GM19468 (cell line): ENCODE results near the gene TRIP4.
"Not testable (repeated sequence)": the region's sequence is repeated elsewhere in the genome, so short reads cannot be mapped to it uniquely, and the experiment has no call there.

Experiments
- ATAC-seq: cut with Tn5 transposase; IDR thresholded peaks from one replicate; pipeline ENCODE4 v1.9.1; 2021; ENCODE audit warnings: mild to moderate bottlenecking, moderate library complexity, moderate number of reproducible peaks; ENCODE audit not compliant: unreplicated experiment; ENCODE audit errors: extremely low read depth

The TRIP4 gene

DNA sequence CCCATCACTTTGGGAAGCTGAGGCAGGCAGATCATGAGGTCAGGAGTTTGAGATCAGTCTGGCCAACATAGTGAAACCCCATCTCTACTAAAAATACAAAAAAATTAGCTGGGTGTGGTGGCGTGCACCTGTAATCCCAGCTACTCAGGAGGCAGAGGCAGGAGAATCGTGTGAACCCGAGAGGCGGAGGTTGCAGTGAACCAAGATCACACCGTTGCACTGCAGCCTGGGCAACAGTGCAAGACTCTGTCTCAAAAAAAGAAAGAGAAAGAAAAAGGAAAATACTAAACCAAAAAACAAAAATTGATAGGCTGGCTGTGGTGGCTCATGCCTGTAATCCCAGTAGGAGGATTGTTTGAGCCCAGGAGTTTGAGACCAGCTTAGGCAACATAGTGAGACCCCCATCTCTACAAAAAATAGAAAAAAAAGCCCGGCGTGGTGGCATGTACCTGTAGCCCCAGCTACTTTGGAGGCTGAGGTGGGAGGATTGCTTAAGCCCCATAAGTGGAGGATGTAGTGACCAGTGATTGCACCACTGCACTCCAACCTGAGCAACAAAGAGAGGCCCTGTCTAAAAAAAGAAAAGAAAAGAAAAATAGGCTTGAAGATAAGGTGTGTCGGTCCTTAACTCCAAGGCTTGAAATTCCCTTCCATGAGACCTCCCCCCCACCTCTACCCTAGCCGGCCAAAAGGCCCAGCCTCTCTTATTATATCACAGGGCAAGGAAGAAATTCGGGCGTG is 7.3 kb upstream of the TRIP4 start:
- ATAC-seq: not testable (repeated sequence)

DNA sequence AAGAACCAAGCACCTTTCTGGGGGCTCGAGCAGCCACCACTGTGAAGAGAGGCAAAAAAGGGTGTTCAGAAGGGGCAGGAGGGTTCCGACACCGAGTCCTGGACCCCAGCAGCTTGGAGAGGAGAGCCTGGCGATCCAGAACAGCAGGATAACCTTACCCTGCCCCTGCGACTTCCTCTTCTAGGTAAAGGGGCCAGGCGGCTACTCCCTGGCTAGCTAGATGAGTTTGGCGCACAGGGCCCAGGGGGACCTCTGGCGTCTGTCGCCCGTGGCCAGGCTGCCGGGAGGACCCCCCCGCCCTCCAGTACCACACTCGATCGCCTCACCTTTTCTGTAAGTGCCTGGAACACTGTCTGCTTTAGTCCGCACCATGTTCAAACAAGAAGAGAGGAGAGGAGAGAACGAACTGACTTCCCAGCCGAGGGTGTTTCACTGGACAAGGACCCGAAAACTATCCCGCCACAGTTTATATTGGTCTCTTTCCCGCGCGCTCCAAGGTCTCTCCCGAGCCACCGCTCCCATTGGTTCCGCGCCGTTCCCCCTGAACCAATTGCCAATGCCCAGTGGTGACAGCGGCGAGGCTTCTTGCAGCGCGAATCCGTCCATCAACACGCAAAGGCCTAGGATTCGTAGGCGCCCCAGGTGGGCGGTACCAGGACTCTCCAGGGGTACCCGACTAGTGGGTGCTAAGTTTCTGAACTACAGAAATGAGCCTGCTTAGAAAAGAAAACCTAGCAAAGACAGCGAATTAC is 6.5 kb upstream of the TRIP4 start, which contains the start of gene PCLAF:
Gene PCLAF (minus strand): TSS at position 442 of the 752 bp plus-strand sequence. CDS start 70 bp downstream, at position 372.
- ATAC-seq: peak; percentile 88

DNA sequence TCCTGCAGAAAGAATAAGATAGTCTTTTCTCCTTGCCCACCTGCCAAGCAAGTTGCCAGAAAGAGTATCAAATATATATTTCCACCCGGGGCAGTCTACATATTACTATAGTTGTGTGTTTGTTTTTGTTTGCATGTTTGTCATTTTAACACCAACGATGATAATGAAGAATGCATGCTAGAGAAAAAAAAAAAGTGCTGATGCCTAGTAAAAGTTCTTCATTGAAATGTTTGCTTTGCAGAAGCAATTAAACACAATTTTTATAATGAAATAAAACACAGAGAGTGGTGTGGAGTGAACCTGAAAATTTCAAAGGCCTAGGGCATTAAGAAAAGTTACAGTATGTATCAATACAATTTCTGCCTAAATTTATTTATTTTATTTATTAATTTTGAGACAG is 3.9 kb upstream of the TRIP4 start:
- ATAC-seq: no peak

DNA sequence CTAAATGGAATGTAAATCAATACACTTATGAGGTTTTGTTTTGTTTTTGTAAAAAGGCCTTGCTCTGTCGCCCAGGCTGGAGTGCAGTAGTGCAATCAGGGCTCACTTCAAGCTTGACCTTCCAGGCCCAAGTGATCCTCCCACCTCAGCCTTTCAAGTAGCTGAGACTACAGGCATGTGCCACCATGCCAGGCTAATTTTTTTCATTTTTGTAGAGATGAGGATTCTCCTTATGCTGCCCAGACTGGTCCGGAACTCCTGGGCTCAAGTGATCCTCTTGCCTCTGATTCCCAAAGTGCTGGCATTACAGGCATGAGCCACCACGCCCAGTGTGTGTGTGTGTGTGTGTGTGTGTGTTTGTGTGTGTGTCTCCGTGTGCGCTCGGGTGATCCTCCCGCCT is 1.3 kb upstream of the TRIP4 start:
- ATAC-seq: no peak

DNA sequence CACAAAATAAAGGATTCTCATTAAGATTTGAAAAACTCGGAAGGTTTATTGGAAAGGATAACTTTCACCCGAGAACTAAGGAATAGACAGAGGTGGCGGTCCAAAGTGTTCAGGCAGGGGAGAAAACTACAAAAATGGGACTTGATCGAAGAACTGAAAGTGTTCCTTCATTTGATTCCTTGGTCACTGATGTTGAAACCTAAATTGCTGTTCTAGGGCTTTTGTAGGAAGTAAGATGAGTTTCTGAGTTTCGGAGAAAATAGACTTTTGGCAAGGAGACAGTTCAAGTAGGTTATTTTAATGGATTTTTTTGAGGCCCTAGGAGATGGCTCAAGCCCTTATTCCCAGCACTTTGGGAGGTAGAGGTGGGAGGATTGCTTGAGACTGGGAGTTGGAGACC is 1.4 kb downstream of the TRIP4 start:
- no peak for ATAC-seq

DNA sequence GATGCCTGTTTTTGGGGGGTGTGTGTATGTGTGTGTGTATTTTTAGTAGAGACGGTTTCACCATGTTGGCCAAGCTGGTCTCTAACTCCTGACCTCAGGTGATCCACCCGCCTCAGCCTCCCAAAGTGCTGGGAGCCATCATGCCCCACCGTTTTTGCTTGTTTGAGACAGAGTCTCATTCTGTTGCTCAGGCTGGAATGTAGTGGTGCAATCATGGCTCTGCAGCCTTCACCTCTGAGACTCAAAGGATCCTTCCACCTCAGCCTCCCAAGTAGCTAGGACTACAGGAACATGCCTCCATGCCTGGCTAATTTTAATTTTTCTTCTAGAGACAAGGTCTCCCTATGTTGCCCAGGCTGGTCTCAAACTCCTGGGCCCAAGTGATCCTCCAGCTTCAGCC is 4.8 kb downstream of the TRIP4 start:
- not testable (repeated sequence) for ATAC-seq

DNA sequence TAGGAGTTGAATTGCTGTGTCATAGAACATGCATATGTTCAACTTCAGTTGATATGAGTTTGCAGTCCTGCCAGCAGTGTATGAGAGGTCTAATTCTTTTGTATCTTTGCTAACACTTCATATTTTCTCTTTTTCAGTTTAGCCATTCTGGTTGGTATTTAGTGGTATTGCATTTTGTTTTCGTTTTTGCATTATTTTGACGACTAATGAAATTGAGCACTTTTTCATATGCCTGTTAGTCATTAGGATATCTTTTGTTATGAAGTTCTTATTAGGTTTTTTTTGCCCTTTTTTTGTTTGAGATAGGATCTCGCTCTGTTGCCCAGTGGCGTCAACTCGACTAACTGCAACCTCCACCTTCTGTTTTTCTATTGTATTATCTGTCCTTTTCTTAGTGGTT is 9.2 kb downstream of the TRIP4 start:
- ATAC-seq: no peak

DNA sequence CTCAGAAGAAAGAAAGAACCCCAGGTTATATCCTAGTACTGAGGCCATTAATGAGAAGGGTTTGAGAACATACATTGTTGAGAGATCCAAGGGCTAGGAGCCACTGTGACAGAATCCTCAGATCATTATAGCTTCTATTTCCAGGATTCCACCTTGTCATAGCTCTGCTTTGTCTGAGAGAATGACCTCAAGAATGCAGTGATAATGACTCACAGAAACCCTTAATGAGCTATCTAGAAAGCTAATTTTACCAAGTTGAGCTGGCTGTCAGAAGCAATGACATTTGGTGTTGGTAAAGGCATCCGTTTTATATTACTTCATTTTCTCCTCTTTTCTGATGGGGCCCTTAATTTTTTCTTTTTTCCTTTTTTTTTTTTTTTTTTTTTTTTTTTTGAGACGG is 10.9 kb downstream of the TRIP4 start:
- no peak for ATAC-seq

DNA sequence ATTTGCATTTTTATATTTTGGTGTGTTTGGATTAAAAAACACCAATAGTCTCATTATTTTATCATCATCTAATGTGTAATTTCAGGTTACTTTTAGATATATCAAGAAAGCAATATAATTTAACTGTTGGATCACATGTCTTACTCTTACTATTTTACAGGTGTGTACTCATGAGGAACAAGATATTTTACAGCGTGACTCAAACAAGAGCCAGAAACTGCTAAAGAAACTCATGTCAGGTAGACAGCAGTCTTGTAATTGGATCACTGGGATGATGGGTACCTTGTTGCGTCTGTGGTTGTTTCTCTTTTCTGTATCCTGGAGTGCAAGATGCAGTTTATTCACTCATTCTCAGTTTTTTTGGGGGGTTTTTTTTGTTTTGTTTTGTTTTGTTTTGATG is 12.9 kb downstream of the TRIP4 start:
- no peak for ATAC-seq

DNA sequence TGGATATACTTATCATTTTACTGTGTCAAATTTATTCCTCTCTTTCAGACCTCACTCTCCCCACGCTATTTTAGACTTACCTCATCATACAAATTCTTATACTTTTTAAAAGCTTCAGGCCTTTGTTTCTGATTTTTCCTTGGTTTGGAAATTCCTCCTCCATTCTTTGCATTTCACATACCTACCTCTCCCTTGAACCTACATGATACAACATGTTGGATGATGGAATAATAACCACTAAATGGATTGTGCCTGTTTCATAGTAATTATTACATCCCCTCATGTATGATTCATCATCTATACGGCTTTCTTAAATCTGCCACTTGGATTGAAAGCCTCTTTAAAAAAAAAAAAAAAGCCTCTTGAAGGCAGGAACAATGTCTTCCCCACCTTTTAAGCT is 24.6 kb downstream of the TRIP4 start:
- ATAC-seq: no peak

DNA sequence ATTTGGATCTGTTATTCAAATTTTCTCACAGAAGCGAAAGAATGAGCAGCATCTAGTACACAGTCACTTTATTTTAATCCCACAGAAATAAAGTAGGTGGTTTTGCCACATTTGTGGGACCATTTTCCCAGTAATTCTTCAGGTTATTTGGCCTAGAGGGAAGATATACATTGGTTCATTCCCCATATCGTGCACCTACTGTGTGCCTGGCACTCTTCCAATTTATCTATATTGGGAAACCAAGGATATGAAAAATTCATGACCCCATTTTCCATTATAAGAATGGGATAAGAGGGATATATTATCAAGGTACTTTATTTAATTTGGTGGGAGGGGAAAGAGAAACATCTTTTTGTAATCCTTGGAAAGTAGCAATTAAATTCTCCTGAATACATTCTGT is 35.1 kb downstream of the TRIP4 start:
- no peak for ATAC-seq

DNA sequence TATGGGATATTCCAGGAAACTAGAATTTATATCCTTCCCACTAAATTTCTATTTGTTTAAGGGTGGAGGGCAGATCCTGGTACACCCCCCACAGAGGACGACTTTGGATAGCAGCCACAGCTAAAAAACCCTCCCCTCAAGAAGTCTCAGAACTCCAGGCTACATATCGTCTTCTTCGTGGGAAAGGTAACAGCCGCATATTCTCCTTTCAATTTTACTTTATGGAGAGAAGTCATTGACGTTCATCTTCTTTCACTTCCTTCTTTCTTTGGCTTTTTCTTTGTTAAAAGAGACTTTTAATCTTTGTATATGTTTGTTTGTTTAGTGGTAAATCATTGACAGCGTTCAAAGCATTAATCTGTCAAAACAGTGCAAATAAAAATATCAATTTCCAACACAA is 36.3 kb downstream of the TRIP4 start:
- ATAC-seq: peak; percentile 14

DNA sequence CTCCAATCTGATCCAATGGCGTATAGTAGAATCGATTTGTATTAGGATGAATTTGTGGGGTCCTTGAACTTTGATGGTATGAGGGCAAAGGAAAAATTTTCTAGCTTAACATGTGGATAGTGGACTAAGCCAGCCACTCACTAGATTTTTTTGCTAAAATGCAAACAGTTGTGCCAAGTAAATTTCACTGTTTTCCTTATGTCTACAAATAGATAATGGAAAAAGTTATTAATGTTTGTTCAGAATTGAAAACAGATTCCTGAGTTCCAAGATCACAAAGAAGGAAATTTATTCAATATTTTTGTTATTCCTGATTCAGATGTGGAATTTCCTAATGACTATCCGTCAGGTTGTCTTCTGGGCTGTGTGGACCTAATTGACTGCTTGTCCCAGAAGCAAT is 37.6 kb downstream of the TRIP4 start:
- no peak for ATAC-seq

DNA sequence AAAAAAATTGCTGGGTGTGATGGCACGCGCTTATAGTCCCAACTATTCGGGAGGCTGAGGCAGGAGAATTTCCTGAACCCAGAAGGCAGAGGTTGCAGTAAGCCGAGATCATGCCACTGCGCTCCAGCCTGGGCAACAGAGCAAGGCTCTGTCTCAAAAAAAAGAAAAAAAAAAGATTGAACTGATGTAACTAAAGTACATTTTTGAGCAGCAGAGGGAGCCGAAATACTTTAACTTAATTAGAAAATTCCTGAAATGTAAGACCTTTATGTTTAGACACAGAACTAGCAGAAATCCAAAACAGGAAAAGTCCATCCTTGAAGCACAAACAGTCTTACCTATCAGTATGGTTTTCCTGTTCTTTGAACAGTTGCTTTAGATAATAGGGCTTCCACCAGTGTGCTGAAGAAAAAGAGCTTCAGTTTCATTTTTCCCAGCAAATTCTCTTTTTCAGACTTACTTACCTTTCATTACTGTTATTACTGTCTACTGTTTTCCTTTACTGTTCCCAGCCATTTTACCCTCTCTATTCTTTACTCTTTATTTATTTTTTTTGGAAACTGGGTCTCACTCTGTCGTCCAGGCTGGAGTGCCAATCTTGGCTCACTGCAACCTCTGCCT is 39.3 kb downstream of the TRIP4 start:
- no peak for ATAC-seq

DNA sequence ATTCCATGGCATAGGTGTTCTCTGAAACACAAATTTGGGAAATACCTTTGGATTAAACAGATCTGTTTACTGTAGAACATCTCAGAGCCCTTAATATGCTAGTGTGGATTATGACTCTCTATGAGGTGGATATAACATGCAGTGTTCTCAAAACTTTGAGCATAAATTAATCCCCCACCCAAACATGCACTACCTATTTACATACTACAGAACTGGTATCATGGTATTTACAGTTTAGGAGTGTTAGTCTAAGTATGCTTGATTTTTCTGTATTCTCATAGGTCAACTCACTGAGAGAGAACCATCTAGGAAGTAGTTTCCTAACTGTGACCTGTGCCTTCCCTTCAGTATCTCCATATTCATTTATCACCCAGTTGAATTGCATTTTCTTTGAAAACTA is 41.8 kb downstream of the TRIP4 start:
- no peak for ATAC-seq

DNA sequence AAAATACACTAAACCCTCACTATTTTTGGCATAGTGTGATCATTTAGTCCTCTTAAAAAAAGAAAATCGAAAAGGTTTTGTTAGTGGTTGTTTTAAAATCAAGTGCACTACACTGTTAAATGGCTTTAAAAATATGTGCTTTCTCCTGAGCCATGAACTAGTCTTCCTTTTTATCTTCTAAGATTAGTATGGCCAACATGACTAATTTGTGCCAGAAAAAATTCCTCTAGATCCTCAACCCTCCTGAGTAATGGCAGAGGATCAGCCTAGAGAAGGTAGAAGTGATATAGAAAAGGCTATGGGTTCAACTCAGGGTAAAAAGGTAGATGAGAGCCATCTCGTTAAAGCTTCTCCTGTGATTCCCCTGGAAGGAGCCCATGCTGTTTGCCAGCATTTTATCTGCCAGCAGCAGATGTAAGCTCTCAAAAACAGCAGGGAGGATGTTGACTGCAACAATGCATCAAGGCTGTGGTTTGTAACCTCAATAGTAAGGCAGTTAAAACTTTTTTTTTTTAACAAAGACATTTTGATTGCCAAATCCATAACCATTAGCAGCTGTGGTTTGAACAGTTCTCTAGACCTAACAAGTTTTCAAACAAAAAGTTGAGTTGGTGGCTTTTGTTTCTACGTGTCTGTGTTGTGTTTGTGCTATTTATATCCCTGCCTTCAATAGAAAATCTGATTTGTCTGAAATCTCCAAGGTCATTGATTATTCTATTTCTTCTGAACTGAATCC is 42.5 kb downstream of the TRIP4 start:
- no peak for ATAC-seq

DNA sequence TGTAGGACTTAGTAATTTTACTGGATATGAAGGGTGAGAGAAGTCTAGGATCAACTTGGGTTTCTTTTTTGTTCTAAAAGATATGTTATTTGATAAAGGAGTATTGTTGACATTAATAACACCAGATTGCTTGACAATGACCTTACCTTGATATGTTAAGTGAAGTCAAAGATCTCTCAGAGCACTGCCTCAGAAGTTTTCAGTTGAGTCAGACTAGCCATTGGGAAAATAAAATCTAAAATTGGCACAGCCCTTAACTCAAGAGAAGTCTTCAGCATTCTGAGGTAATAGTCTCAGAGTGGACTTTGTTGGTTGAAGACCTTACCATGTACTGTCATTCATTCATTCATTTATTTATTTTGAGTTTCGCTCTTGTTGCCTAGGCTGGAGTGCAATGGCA is 50.3 kb downstream of the TRIP4 start:
- no peak for ATAC-seq

DNA sequence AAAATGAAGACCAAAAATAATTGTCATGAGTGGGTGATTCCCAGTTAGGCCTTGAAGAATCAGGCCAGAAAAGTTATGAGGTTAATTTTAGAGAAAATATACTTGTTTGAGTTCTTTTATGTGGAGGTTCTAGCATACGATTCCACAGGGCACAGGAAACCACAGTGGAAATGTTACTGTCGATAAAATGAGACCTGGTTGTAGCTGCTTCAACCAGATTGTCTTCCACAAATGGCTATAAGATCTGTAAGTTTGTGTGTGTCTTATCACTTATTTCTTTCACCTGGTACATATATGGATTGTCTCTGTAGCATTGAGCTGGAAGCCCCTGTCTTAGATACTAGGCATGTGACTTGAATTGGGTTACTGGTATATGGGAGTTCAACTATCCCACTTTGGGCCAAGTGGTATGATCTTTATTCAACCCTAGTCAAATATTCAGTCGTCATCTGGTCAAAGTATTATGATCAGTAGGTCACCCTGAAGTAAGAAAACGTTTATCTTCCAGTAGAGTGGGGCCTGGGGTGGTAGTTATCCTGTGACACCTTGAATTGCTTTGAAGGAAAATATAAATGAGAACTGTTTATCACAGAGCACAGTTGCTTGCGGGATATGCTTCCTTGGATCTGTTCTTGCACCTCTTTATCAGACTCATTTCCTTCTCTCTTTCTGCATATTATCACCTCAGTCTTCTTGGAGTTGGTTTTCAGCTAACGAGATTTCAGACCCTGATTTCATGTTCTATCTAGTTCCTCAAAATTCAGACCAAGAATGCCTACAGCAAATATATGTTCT is 51.2 kb downstream of the TRIP4 start:
- ATAC-seq: no peak

DNA sequence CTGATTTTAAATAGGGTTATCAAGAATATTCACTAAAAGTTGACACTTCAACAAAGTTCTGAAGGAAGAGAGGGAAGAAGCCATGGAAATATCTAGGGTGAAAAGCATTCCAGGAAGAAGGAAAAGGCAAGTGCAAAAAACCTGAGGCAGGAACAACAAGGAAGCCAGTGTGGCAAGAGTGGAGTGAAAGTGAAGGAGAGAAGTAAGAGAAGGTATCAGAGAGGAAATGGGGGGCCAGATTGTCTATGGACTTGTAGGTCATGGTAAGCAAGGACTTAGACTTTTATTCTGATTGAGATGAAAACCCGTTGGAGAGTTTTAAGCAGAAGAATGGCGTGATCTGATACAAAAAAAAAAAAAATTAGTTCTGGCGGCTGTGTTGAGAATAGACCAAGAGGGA is 54.2 kb downstream of the TRIP4 start:
- no peak for ATAC-seq

DNA sequence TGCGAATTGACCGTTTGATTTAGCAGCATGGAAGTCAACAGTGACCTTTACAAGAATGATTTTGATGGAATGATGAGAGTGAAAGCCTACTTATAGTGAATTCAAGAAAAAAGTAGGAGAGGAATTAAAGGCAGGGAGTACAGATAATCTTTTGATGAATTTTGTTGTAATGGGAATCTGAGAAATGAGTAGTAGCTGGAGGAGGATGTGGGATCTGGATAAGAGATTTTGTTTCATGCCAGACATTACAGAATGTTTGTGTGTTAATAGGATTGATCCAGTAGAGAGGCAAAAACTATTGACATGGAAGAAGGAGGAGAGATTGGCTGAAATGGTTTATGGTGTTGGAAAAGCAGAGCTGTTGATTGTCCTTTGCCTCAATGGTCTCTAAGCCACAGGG is 55.4 kb downstream of the TRIP4 start:
- no peak for ATAC-seq
